Sigmoid colon (tissue), 7 donors: Measurements from ENCODE around the gene KISS1R. TPM values are rescaled to one million over a fixed set of nuclear protein-coding genes. Genes with fewer than 3 reads are reported as not detected.

Experiments used
- DNase-seq: peaks from one replicate; pipeline ENCODE4 v3.0.0-alpha.2; 2019
- H3K27ac ChIP-seq, 4 donors: fragments of 200-600 bp; sonication (generic); one replicate each; pipeline ENCODE4 v1.5.1; 2016 to 2019; ENCODE audit warnings: mild to moderate bottlenecking in 1 of 4
- H3K27me3 ChIP-seq, 3 donors: fragments of 200-600 bp; sonication (generic); one replicate each; pipeline ENCODE4 v1.5.1; 2019; ENCODE audit warnings: mild to moderate bottlenecking in 1 of 3
- H3K36me3 ChIP-seq, 4 donors: fragments of 200-600 bp; sonication (generic); one replicate each; pipeline ENCODE4 v1.5.1; 2016 to 2019
- H3K4me1 ChIP-seq, 4 donors: fragments of 200-600 bp; sonication (generic); one replicate each; pipeline ENCODE4 v1.5.1; 2017 to 2019
- H3K4me3 ChIP-seq, 4 donors: fragments of 200-600 bp; sonication (generic); one replicate each; pipeline ENCODE4 v1.5.1; 2017 to 2019; ENCODE audit warnings: mild to moderate bottlenecking in 2 of 4, moderate library complexity in 1 of 4
- H3K9me3 ChIP-seq, 4 donors: fragments of 200-600 bp in 3 of 4; sonication (generic) in 3 of 4; one replicate each; pipeline versions ENCODE4 v1.5.1 to v1.6.1; 2013 to 2019
- EP300 ChIP-seq, 4 donors: sonication (generic); formaldehyde crosslinking; IDR thresholded peaks; one replicate each; pipeline ENCODE4 v1.6.1; 2017; ENCODE audit warnings: antibody characterized with exemption in 4 of 4
- POLR2A ChIP-seq, 2 donors: fragments of 450-650 bp; IDR thresholded peaks; one replicate each; pipeline ENCODE4 v1.6.1; 2016; ENCODE audit warnings: antibody characterized with exemption in 2 of 2, mild to moderate bottlenecking in 2 of 2, moderate library complexity in 2 of 2
- POLR2AphosphoS5 ChIP-seq, 4 donors: sonication (generic); formaldehyde crosslinking; IDR thresholded peaks; one replicate each; pipeline ENCODE4 v1.6.1; 2017; ENCODE audit warnings: antibody characterized with exemption in 4 of 4
- WGBS, 2 donors: extraction: QIAGEN DNeasy Blood & Tissue Kit; methylation state at CpG; one replicate each; pipeline ENCODE4 v1.1.7; 2013; 5-methylcytosine and 5-hydroxymethylcytosine counted together
- intact Hi-C: fragments of 100-400 bp; cut with DNase I; formaldehyde crosslinking; loops from one replicate; pipeline ENCODE4 v1.15.1; 2023
- polyA plus RNA-seq, 3 donors: library from polyadenylated mRNA; stranded (reverse); fragments of 200-250 nt; gene quantifications; one replicate each; pipeline ENCODE4 v1.2.3, GENCODE V29; 2013
- total RNA-seq, 4 donors: library from RNA; depleted of rRNA; stranded (reverse); fragments of >200 nt; gene quantifications; one replicate each; pipeline ENCODE4 v1.1.0, GENCODE V29; 2016
- TF ChIP-seq, protein P1 (sequence below), 4 experiments: fragments of 450-650 bp in 3 of 4; fragments of 200-600 bp in 1 of 4; IDR thresholded peaks; one replicate each; pipeline ENCODE4 v1.5.1; 2016 to 2019; ENCODE audit warnings: antibody characterized with exemption in 4 of 4, mild to moderate bottlenecking in 3 of 4, moderate library complexity in 2 of 4
- donor health status: healthy with polysubstance abuse.
- donor health status: Bipolar disorder and iron deficiency.
- donor health status: healthy.

The KISS1R gene
- total and polyA plus RNA-seq, 7 donors, result 0.13 TPM; not detected in 6

DNA sequence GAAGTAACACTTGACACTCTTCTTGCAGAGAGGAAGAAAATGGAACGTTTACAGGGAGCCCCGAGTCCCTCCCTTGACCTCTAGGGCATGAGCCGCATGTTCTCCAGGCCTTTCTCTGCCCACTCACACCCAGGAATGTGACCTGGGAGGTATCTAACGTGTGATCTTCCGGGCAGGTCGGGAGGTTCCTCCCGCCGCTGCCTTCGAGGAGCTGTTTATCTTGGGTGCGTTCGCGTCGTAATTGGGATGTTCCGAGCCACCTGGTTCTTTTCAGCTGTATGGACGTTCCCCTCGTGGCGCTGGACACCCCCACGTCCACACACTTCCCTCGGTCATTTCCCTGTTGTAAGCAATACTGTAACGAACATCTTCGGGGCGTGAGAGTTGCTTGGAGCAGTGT is 22.3 kb downstream of the KISS1R start:
- Histone ChIP-seq H3K4me1 (peaks cover 0 to 48% (median 32%) of the 10 kb centered on the region in 4 donors), H3K4me3 (no peak overlapping the region), H3K36me3 (no peaks in the 10 kb centered on the region), H3K27ac (no peak overlapping the region), H3K27me3 (no peaks in the 10 kb centered on the region), H3K9me3 (no peaks in the 10 kb centered on the region)
- no peak for DNase-seq
- 84 to 91% methylated on average over 22 of the region's 22 CpGs for WGBS, 2 donors
- intact Hi-C loops, result no loop called here
- TF ChIP-seq EP300 (IDR thresholded peaks at IDR 0.05) (no peak), POLR2A (IDR thresholded peaks at IDR 0.05) (no peak), POLR2AphosphoS5 (IDR thresholded peaks at IDR 0.05) (no peak)
- TF ChIP-seq, protein P1, sequence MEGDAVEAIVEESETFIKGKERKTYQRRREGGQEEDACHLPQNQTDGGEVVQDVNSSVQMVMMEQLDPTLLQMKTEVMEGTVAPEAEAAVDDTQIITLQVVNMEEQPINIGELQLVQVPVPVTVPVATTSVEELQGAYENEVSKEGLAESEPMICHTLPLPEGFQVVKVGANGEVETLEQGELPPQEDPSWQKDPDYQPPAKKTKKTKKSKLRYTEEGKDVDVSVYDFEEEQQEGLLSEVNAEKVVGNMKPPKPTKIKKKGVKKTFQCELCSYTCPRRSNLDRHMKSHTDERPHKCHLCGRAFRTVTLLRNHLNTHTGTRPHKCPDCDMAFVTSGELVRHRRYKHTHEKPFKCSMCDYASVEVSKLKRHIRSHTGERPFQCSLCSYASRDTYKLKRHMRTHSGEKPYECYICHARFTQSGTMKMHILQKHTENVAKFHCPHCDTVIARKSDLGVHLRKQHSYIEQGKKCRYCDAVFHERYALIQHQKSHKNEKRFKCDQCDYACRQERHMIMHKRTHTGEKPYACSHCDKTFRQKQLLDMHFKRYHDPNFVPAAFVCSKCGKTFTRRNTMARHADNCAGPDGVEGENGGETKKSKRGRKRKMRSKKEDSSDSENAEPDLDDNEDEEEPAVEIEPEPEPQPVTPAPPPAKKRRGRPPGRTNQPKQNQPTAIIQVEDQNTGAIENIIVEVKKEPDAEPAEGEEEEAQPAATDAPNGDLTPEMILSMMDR (IDR thresholded peaks at IDR 0.05), result no peak

DNA sequence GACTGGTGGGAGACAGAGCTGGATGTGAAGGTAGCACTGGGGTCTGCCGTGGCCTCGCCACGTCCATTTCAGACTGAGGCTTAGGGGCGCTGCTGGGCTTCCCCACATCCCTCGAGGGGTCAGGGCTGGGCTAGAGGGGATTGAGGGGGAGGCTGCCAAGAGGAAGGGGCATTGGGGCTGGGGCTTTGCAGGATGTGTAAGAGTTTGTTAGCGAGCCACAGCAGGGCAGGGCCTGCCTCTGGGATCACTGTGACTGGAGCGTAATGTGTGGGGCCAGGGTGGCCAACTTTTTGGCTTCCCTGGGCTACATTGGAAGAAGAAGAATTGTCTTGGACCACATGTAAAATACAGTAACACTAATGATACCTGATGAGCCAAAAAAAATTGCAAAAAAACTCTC is 22.8 kb downstream of the KISS1R start:
- H3K4me1 ChIP-seq, result peaks cover 0 to 48% (median 27%) of the 10 kb centered on the region in 4 donors
- no peaks in the 10 kb centered on the region for H3K9me3 ChIP-seq
- H3K27me3 ChIP-seq, result no peaks in the 10 kb centered on the region
- intact Hi-C loops, result no loop called here
- WGBS, 2 donors, result 97 to 98% methylated on average over 7 of the region's 7 CpGs
- DNase-seq, result no peak
- peak overlapping the region in 3 of 4 donors; percentile 80 to 92 (median 87) for H3K27ac ChIP-seq
- H3K36me3 ChIP-seq, result no peaks in the 10 kb centered on the region
- TF ChIP-seq EP300 (IDR thresholded peaks at IDR 0.05), result no peak
- TF ChIP-seq POLR2AphosphoS5 (IDR thresholded peaks at IDR 0.05), result no peak
- TF ChIP-seq, protein P1 (IDR thresholded peaks at IDR 0.05), result no peak
- TF ChIP-seq POLR2A (IDR thresholded peaks at IDR 0.05), result no peak
- no peak overlapping the region for H3K4me3 ChIP-seq

DNA sequence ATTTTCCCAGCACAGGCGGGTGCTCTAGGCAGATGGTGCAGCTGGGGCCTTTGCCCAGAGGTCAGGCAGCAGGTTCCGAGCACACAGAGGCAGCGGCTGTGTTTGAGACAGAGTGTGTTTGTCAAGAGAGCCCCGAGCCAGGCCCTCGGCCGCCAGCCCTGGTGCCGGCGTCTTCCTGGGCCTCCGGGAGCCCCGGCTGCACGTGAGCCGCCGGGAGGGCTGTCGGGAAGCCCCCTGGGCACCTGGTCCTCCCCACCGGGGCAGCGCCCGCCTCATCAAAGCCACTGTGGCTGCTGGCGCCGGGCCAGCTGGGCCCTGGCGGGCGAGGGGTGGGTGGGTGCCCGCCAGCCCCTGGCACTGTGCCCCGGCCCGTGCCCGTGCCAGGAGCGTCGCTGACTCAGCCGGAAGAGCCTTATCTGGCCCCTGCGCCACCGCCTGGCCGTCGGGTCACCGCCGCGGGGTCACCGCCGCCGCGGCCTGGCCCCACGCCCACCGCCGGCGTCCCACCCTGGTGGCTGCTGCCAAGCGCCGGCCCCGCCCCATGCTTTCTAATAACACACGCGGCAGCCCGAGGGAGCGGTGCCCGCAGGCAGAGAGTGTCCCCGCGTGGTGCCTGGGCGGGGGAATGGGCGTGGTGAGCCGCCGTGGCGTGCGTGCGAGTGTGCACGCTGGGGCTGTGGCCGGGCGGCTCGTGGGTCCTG is 23.6 kb downstream of the KISS1R start:
- H3K36me3 ChIP-seq, result no peaks in the 10 kb centered on the region
- no peaks in the 10 kb centered on the region for H3K9me3 ChIP-seq
- peaks cover 0 to 47% (median 21%) of the 10 kb centered on the region in 4 donors for H3K4me1 ChIP-seq
- WGBS, 2 donors, result 6 to 18% methylated on average over 64 of the region's 64 CpGs
- DNase-seq, result peak; percentile 87
- no peak for TF ChIP-seq EP300 (IDR thresholded peaks at IDR 0.05)
- peak in 2 of 4 donors; percentile 30 for TF ChIP-seq POLR2AphosphoS5 (IDR thresholded peaks at IDR 0.05)
- no peak for TF ChIP-seq POLR2A (IDR thresholded peaks at IDR 0.05)
- intact Hi-C loops, result no loop called here
- H3K4me3 ChIP-seq, result peak overlapping the region; percentile 0 to 42 (median 36)
- peak overlapping the region; percentile 79 to 92 (median 84) for H3K27ac ChIP-seq
- H3K27me3 ChIP-seq, result no peaks in the 10 kb centered on the region

DNA sequence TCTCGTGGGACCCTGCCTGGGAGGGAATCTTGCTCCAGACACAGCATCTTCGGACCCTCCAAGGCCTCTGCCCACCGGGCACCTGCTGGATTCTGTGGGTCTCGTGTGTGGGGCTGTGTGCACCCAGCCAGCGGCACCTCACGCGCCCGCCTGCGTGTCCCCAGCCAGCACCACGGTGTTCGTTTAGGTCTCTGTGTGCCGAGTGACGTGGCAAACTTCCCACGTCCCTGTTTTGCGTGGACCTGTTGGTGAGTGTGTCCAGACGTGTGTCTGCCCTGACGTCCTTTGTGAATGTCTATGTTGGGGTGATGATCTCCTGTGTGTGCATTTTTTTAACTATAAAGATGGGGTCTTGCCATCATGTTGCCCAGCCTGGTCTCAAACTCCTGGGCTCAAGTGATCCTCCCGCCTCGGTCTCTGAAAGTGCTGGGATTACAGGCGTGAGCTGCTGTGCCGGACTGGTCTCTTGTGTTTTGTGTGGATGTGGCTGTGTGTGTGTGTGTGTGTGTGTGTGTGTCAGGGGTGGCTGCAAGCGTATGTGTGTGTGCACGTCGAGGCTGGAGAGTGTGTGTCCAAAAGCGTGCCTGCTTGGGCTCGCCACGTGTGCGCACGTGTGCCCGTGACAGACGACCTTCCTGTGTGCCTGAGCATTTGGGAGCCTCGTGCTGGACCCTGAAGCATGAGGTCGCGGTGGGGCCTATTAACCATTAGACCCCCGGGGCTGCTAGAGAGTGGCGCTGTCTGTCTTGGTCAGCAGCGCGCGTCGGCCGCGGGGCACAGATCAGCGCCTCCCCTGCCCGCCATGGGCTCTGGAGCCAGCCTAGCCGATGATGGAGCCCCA is 24.4 kb downstream of the KISS1R start:
- 40 to 77% methylated on average over 45 of the region's 45 CpGs for WGBS, 2 donors

More for the DNA sequence above, 24.4 kb downstream of the KISS1R start:
- Histone ChIP-seq H3K9me3 (no peaks in the 10 kb centered on the region), H3K36me3 (no peaks in the 10 kb centered on the region), H3K4me1 (peaks cover 0 to 47% (median 21%) of the 10 kb centered on the region in 4 donors), H3K27me3 (no peaks in the 10 kb centered on the region), H3K27ac (peak overlapping the region; percentile 79 to 92 (median 84)), H3K4me3 (peak overlapping the region; percentile 0 to 42 (median 36))
- intact Hi-C loops, result no loop called here
- TF ChIP-seq, protein P1 (IDR thresholded peaks at IDR 0.05), result no peak
- TF ChIP-seq POLR2A (IDR thresholded peaks at IDR 0.05) (no peak), EP300 (IDR thresholded peaks at IDR 0.05) (no peak), POLR2AphosphoS5 (IDR thresholded peaks at IDR 0.05) (no peak)
- no peak for DNase-seq
